GM23338 (cell line): ENCODE results near the gene LSM11. TPM values are rescaled to one million over a fixed set of nuclear protein-coding genes. Genes with fewer than 3 reads are reported as not detected.

ENCODE experiments used
- ETS1 ChIP-seq: IDR thresholded peaks from 2 replicates; pipeline ENCODE4 v1.6.1; 2016; ENCODE audit warnings: antibody characterized with exemption
- EZH2 ChIP-seq: fragments of 200-600 bp; sonication (generic); IDR thresholded peaks from one replicate; pipeline ENCODE4 v1.8.0; 2017; ENCODE audit warnings: antibody characterized with exemption, mild to moderate bottlenecking, low read depth; ENCODE audit not compliant: unreplicated experiment
- EZH2phosphoT487 ChIP-seq: fragments of 200-600 bp; sonication (generic); IDR thresholded peaks from one replicate; pipeline ENCODE4 v1.8.1; 2018; ENCODE audit warnings: antibody characterized with exemption; ENCODE audit not compliant: unreplicated experiment
- JUNB ChIP-seq: IDR thresholded peaks from one replicate; pipeline ENCODE4 v1.6.1; 2016; ENCODE audit warnings: antibody characterized with exemption; ENCODE audit not compliant: unreplicated experiment
- POLR2AphosphoS5 ChIP-seq: IDR thresholded peaks from 2 replicates; pipeline ENCODE4 v1.6.1; 2016; ENCODE audit warnings: antibody characterized with exemption, low read depth
- ZNF331 ChIP-seq: fragments of 250-450 bp; sonication (Bioruptor Pico); IDR thresholded peaks from 2 replicates; pipeline ENCODE4 v1.5.0; 2020; ENCODE audit warnings: low read depth, mild to moderate bottlenecking, moderate library complexity
- ZNF462 ChIP-seq: fragments of 250-450 bp; sonication (Bioruptor Pico); IDR thresholded peaks from 2 replicates; pipeline ENCODE4 v1.5.0; 2020; ENCODE audit warnings: mild to moderate bottlenecking, moderate library complexity
- polyA plus RNA-seq: library from polyadenylated mRNA; unstranded; fragments of >200 nt; fragmentation: Nextera tagmentation; extraction: Ambion mirVana; gene quantifications from 2 replicates; pipeline ENCODE4 v1.2.1, GENCODE V29; 2016
- total RNA-seq: library from RNA; depleted of rRNA; stranded (reverse); fragments of >200 nt; shearing (Covaris generic); gene quantifications from 2 replicates; pipeline ENCODE4 v1.2.3, GENCODE V29; 2014
- TF ChIP-seq, protein P1 (sequence below): IDR thresholded peaks from one replicate; pipeline ENCODE4 v1.6.1; 2018; ENCODE audit warnings: antibody characterized with exemption; ENCODE audit not compliant: unreplicated experiment

The LSM11 gene
- total and polyA plus RNA-seq, 2 experiments from 2014 or later = 1.2 to 3.8 TPM

DNA sequence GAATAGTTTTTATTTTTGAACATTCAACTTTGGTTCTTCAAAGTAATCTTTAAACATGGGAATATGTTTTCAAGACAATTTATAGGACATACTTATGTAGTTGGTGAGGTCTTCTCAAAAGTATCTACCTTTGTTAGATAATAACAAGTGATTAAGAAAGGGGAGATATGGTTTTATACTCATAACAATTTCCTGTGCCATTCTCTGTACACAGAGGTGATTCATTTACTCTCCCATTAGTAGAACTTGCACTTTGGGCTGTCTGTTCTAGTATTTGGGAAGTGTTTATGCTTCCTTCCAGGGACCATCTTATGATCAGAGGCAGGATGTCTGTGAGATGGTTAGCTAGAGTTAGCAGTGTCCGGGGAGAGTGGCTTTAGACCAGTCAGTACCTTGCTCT lies 15.2 kb downstream of the LSM11 start (continued):
- TF ChIP-seq ZNF462 (CRISPR knock-in tag) = no peak
- no peak for TF ChIP-seq EZH2
- no peak for TF ChIP-seq ZNF331 (CRISPR knock-in tag)
- TF ChIP-seq EZH2phosphoT487 = no peak
- no peak for TF ChIP-seq ETS1
- TF ChIP-seq POLR2AphosphoS5 = no peak
- TF ChIP-seq, protein P1, sequence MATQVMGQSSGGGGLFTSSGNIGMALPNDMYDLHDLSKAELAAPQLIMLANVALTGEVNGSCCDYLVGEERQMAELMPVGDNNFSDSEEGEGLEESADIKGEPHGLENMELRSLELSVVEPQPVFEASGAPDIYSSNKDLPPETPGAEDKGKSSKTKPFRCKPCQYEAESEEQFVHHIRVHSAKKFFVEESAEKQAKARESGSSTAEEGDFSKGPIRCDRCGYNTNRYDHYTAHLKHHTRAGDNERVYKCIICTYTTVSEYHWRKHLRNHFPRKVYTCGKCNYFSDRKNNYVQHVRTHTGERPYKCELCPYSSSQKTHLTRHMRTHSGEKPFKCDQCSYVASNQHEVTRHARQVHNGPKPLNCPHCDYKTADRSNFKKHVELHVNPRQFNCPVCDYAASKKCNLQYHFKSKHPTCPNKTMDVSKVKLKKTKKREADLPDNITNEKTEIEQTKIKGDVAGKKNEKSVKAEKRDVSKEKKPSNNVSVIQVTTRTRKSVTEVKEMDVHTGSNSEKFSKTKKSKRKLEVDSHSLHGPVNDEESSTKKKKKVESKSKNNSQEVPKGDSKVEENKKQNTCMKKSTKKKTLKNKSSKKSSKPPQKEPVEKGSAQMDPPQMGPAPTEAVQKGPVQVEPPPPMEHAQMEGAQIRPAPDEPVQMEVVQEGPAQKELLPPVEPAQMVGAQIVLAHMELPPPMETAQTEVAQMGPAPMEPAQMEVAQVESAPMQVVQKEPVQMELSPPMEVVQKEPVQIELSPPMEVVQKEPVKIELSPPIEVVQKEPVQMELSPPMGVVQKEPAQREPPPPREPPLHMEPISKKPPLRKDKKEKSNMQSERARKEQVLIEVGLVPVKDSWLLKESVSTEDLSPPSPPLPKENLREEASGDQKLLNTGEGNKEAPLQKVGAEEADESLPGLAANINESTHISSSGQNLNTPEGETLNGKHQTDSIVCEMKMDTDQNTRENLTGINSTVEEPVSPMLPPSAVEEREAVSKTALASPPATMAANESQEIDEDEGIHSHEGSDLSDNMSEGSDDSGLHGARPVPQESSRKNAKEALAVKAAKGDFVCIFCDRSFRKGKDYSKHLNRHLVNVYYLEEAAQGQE = no peak
- TF ChIP-seq JUNB = no peak
